ENCODE data around the gene C1QTNF6.

GRCh38 chr22:37153901-37154300 lies 34.1 kb downstream of the C1QTNF6 start:
- no peak for TF ChIP-seq POLR2AphosphoS5 (IDR thresholded peaks at IDR 0.05; ENCODE audit: low read depth, low read length)
- TF ChIP-seq EP300 (IDR thresholded peaks at IDR 0.05; ENCODE audit: borderline replicate concordance in 1 of 2, low read depth in 2 of 2, low read length in 2 of 2) = no peak
- no peak for TF ChIP-seq RAD21 (IDR thresholded peaks at IDR 0.05 in 1 of 2, conservative IDR thresholded peaks at IDR 0.05 in 1 of 2; ENCODE audit: low read depth in 2 of 2, low read length in 2 of 2)
- no peak for TF ChIP-seq CHD1 (IDR thresholded peaks at IDR 0.05; ENCODE audit: low read depth, low read length)
- TF ChIP-seq CTCF (IDR thresholded peaks at IDR 0.05; ENCODE audit: control extremely low read depth in 1 of 3, insufficient read depth in 1 of 3, low read depth in 1 of 3, low read length in 3 of 3) = no peak
- TF ChIP-seq ZNF274 (IDR thresholded peaks at IDR 0.05; ENCODE audit: borderline replicate concordance, extremely low read depth, low read length) = no peak
- no peak for TF ChIP-seq HDAC2 (IDR thresholded peaks at IDR 0.05; ENCODE audit: borderline replicate concordance in 1 of 2, low read depth in 2 of 2, low read length in 2 of 2)
- TF ChIP-seq BCL11A (IDR thresholded peaks at IDR 0.05; ENCODE audit: low read depth in 2 of 2, low read length in 2 of 2) = no peak
- TF ChIP-seq POLR2A (IDR thresholded peaks at IDR 0.05; ENCODE audit: control extremely low read depth in 1 of 2, low read depth in 2 of 2, low read length in 2 of 2) = no peak
- no peak for TF ChIP-seq TAF1 (IDR thresholded peaks at IDR 0.05; ENCODE audit: low read depth, low read length)
- no peak for TF ChIP-seq ATF3 (IDR thresholded peaks at IDR 0.05; ENCODE audit: insufficient read depth, low read depth, low read length)
- TF ChIP-seq SAP30 (IDR thresholded peaks at IDR 0.05; ENCODE audit: insufficient read depth, insufficient replicate concordance, low read length) = no peak

All from H1 (cell line).